ENCODE measurements around the gene RAB36.

DNA sequence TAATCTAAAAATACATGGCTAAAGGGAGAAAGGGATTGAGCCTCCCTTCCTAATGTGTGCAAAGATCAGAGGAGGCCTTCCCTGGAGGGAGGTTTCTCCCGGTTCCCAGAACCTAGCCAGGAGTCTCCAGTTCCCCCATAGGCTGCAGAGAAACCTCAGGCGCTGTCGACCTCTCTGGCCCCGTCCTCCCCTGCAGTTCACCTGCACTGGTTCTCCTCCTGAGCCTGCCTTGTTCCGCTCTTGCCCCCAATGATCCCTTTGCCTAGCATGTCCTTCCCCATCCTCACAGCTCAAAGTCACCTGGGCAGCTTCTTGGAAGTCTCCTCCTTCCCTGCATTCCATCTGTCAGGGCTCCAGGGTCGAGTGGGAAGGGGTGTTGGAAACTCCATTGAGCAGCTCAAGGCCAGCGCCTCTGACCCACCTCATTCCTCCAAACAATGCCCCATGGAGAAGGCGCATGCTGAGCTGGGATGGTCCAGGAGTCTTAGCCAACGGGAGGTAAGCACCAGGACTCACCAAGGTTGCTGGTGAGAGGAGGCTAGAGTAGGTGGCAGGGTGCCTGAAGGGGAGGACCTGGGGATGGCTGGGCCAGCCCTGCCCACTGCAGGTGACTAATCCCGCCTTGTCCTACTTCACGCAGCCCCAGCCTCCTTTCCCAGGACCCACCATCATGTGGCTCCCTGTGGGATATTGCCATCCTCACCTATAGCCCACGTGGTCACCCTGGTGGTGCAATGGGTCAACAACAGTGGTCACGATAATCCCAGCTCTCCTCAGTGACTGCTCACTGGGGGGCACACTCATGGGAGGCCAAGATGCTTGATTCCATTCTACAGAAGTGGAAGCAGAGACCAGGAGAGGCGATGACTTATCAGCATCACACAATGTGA, 18.9 kb upstream of the RAB36 start:
- TF ChIP-seq POLR2A (IDR thresholded peaks at IDR 0.05): no peak
- TF ChIP-seq, protein P1, sequence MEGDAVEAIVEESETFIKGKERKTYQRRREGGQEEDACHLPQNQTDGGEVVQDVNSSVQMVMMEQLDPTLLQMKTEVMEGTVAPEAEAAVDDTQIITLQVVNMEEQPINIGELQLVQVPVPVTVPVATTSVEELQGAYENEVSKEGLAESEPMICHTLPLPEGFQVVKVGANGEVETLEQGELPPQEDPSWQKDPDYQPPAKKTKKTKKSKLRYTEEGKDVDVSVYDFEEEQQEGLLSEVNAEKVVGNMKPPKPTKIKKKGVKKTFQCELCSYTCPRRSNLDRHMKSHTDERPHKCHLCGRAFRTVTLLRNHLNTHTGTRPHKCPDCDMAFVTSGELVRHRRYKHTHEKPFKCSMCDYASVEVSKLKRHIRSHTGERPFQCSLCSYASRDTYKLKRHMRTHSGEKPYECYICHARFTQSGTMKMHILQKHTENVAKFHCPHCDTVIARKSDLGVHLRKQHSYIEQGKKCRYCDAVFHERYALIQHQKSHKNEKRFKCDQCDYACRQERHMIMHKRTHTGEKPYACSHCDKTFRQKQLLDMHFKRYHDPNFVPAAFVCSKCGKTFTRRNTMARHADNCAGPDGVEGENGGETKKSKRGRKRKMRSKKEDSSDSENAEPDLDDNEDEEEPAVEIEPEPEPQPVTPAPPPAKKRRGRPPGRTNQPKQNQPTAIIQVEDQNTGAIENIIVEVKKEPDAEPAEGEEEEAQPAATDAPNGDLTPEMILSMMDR (IDR thresholded peaks at IDR 0.05): no peak
